Measurements from ENCODE around the gene PRRG2. TPM values are rescaled to one million over a fixed set of nuclear protein-coding genes. Genes with fewer than 3 reads are reported as not detected.

PRRG2 gene
- total and polyA plus RNA-seq, 9 of the 15 experiments (the other 6 are each of a cell fraction or from before 2014, with no cell fraction given), result 0.06 to 1.1 (median 0.33) TPM

GRCh38 chr19:49560358-49560900, 20.7 kb upstream of the PRRG2 start (continued):
- TF ChIP-seq XRCC5 (IDR thresholded peaks at IDR 0.05; ENCODE audit: low read depth, low read length), result no peak
- TF ChIP-seq ETV5 (CRISPR knock-in tag; IDR thresholded peaks at IDR 0.05; ENCODE audit: low read depth), result no peak
- TF ChIP-seq MEF2D (tag; conservative IDR thresholded peaks at IDR 0.05; ENCODE audit: low read depth), result no peak
- TF ChIP-seq SFPQ (IDR thresholded peaks at IDR 0.05; ENCODE audit: low read depth, low read length), result no peak
- TF ChIP-seq FOXA3 (CRISPR knock-in tag; conservative IDR thresholded peaks at IDR 0.05 in 1 of 2, IDR thresholded peaks at IDR 0.05 in 1 of 2), result no peak
- no peak for TF ChIP-seq ZNF609 (CRISPR knock-in tag; IDR thresholded peaks at IDR 0.05; ENCODE audit: borderline replicate concordance)
- no peak for TF ChIP-seq TBP (optimal IDR thresholded peaks at IDR 0.05; ENCODE audit: low read depth, low read length)
- peak; percentile 97 for TF ChIP-seq ZFP36 (IDR thresholded peaks at IDR 0.05; ENCODE audit: low read depth, low read length, partially characterized antibody)
- peak; percentile 41 for TF ChIP-seq C11orf30 (IDR thresholded peaks at IDR 0.05; ENCODE audit: low read depth)
- no peak for TF ChIP-seq SREBF1 (IDR thresholded peaks at IDR 0.05; ENCODE audit: borderline replicate concordance, low read depth, low read length)
- no peak for TF ChIP-seq ZNF311 (CRISPR knock-in tag; IDR thresholded peaks at IDR 0.05)
- no peak for TF ChIP-seq NR4A1 (CRISPR knock-in tag; IDR thresholded peaks at IDR 0.05)
- no peak for TF ChIP-seq NR4A1 (tag; IDR thresholded peaks at IDR 0.05)
- TF ChIP-seq CREB3 (tag; conservative IDR thresholded peaks at IDR 0.05; ENCODE audit: low read depth), result no peak
- no peak for TF ChIP-seq FOXO4 (CRISPR knock-in tag; IDR thresholded peaks at IDR 0.05)
- TF ChIP-seq NFIX (CRISPR knock-in tag; IDR thresholded peaks at IDR 0.05; ENCODE audit: low read depth), result no peak
- no peak for TF ChIP-seq KDM5B (IDR thresholded peaks at IDR 0.05; ENCODE audit: insufficient replicate concordance, low read depth, low read length)
- 0 out of 2 replicates have a peak, but pooled peaks have one; percentile 17 for TF ChIP-seq CBFA2T3 (IDR thresholded peaks at IDR 0.05)
- TF ChIP-seq CBX2 (IDR thresholded peaks at IDR 0.05; ENCODE audit: insufficient read depth, low read length, poor library complexity, severe bottlenecking), result no peak
